ENCODE measurements around the gene MBD5.

MBD5 gene

DNA sequence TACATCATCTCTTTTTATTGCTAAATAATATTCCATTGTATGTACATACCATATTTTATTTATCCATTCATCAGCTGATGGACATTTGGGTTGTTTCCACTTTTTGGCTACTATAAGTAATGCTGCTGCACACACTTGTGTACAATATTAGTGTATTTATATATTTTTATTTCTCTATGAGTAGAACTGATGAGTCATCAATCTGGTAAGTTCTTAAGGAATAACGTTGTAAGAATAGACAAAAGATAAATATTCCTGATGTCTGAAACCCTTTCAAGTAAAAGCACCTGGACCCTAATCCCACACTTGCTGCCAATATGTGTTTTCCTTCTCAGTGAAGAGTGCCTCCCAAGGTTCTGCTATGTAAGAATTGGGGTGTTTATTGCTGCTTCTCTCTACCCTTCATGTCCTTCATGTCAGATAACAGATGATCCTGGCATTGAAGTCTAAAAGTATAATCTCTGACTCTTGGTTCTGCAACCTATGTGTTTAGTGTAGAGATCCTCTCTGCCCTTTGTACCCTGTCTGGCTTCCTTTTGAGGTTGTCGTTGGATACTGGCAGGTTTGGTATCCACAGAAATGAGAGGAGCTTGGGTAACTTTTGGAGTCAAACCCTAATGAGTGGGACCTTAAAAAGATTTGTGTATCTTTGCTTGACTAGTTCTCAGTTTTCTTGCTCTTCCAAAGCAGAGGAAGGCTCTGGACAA is 330.7 kb downstream of the MBD5 start:
- TF ChIP-seq, protein P1, sequence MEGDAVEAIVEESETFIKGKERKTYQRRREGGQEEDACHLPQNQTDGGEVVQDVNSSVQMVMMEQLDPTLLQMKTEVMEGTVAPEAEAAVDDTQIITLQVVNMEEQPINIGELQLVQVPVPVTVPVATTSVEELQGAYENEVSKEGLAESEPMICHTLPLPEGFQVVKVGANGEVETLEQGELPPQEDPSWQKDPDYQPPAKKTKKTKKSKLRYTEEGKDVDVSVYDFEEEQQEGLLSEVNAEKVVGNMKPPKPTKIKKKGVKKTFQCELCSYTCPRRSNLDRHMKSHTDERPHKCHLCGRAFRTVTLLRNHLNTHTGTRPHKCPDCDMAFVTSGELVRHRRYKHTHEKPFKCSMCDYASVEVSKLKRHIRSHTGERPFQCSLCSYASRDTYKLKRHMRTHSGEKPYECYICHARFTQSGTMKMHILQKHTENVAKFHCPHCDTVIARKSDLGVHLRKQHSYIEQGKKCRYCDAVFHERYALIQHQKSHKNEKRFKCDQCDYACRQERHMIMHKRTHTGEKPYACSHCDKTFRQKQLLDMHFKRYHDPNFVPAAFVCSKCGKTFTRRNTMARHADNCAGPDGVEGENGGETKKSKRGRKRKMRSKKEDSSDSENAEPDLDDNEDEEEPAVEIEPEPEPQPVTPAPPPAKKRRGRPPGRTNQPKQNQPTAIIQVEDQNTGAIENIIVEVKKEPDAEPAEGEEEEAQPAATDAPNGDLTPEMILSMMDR (IDR thresholded peaks at IDR 0.05), result no peak
- Histone ChIP-seq H3K27ac (no peak overlapping the region), H3K4me3 (ENCODE audit: low read depth, low read length) (no peak overlapping the region), H3K27me3 (ENCODE audit: control insufficient read depth, insufficient read depth, low read length) (no peaks in the 10 kb centered on the region), H3K9ac (no peak overlapping the region), H3K4me1 (no peaks in the 10 kb centered on the region), H3K9me3 (ENCODE audit: control insufficient read depth, low read length) (no peaks in the 10 kb centered on the region), H2AFZ (no peak overlapping the region), H3K79me2 (peaks cover 11% of the 10 kb centered on the region), H3K4me2 (ENCODE audit: low read length) (no peak overlapping the region), H3K36me3 (ENCODE audit: control insufficient read depth, insufficient read depth, low read length) (no peaks in the 10 kb centered on the region)

DNA sequence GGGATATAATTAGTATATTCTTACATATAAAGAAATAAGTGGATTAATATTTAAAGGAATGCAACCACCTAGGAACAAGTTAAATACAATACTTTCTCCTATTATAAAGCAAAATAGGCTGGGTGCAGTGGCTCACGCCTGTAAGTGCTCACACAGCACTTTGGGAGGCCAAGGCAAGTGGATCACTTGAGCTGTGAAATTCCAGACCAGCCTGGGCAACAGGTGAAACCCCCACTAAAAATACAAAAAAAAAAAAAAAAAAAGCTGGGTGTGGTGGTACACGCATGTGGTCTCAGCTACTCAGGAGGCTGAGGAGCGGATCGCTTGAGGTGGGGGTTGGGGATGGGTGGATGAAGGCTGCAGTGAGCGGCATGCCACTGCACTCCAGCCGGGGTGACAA is 337.5 kb downstream of the MBD5 start:
- H3K4me3 ChIP-seq (ENCODE audit: low read depth, low read length), result no peak overlapping the region
- no peaks in the 10 kb centered on the region for H3K4me1 ChIP-seq
- no peaks in the 10 kb centered on the region for H3K36me3 ChIP-seq (ENCODE audit: control insufficient read depth, insufficient read depth, low read length)
- no peaks in the 10 kb centered on the region for H3K9me3 ChIP-seq (ENCODE audit: control insufficient read depth, low read length)
- TF ChIP-seq, protein P1 (IDR thresholded peaks at IDR 0.05), result no peak
- no peak overlapping the region for H3K9ac ChIP-seq
- no peaks in the 10 kb centered on the region for H3K27me3 ChIP-seq (ENCODE audit: control insufficient read depth, insufficient read depth, low read length)
- peaks cover 11% of the 10 kb centered on the region for H3K79me2 ChIP-seq
- no peak overlapping the region for H3K27ac ChIP-seq
- no peak overlapping the region for H3K4me2 ChIP-seq (ENCODE audit: low read length)
- H2AFZ ChIP-seq, result no peak overlapping the region

DNA sequence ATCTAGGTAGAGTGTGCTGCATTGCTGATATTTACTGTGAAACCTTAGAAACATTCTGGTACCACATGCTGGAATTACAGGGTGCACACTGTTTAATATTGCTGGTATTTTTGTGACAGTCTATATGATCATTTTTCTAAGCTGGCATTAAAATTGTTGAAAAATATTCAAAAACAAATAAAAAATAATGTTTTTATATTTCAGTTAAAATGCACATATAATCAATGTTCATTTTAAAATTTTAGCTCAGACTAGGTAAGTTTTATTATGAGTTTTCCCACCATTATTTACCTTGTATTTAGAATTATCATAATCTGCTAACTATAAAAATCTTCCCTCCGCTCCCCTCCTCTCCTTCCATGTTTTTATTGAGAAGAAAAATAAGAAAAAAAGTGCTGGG is 339.8 kb downstream of the MBD5 start:
- no peak overlapping the region for H3K9ac ChIP-seq
- peaks cover 4% of the 10 kb centered on the region for H3K79me2 ChIP-seq
- H3K27ac ChIP-seq, result no peak overlapping the region
- H3K9me3 ChIP-seq (ENCODE audit: control insufficient read depth, low read length), result no peaks in the 10 kb centered on the region
- H3K4me3 ChIP-seq (ENCODE audit: low read depth, low read length), result no peak overlapping the region
- H3K4me1 ChIP-seq, result no peaks in the 10 kb centered on the region
- TF ChIP-seq, protein P1 (IDR thresholded peaks at IDR 0.05), result no peak
- no peak overlapping the region for H3K4me2 ChIP-seq (ENCODE audit: low read length)
- no peaks in the 10 kb centered on the region for H3K36me3 ChIP-seq (ENCODE audit: control insufficient read depth, insufficient read depth, low read length)
- no peak overlapping the region for H2AFZ ChIP-seq
- H3K27me3 ChIP-seq (ENCODE audit: control insufficient read depth, insufficient read depth, low read length), result no peaks in the 10 kb centered on the region

DNA sequence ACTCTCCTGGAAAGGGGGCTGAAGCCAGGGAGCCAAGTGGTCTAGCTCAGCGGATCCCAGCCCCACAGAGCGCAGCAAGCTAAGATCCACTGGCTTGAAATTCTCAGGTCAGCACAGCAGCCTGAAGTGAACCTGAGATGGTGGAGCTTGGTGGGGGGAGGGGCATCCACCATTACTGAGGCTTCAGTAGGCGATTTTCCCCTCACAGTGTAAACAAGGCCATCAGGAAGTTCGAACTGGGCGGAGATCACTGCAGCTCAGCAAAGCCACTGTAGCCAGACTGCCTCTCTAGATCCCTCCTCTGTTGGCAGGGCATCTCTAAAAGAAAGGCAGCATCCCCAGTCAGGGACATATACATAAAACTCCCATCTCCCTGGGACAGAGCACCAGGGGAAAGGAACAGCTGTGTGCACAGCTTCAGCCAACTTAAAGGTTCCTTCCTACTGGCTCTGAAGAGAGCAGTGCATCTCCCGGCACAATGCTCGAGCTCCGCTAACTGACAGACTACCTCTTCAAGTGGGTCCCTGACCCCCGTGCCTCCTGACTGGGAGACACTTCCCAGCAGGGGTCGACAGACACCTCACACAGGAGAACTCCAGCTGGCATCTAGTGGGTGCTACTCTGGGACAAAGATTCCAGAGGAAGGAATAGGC is 341.4 kb downstream of the MBD5 start:
- H3K9ac ChIP-seq, result no peak overlapping the region
- H3K27ac ChIP-seq, result no peak overlapping the region
- no peak overlapping the region for H3K4me2 ChIP-seq (ENCODE audit: low read length)
- H3K4me3 ChIP-seq (ENCODE audit: low read depth, low read length), result no peak overlapping the region
- TF ChIP-seq, protein P1 (IDR thresholded peaks at IDR 0.05), result no peak
- H3K36me3 ChIP-seq (ENCODE audit: control insufficient read depth, insufficient read depth, low read length), result no peaks in the 10 kb centered on the region
- H2AFZ ChIP-seq, result no peak overlapping the region
- no peaks in the 10 kb centered on the region for H3K4me1 ChIP-seq
- no peaks in the 10 kb centered on the region for H3K27me3 ChIP-seq (ENCODE audit: control insufficient read depth, insufficient read depth, low read length)
- no peaks in the 10 kb centered on the region for H3K9me3 ChIP-seq (ENCODE audit: control insufficient read depth, low read length)
- no peaks in the 10 kb centered on the region for H3K79me2 ChIP-seq

DNA sequence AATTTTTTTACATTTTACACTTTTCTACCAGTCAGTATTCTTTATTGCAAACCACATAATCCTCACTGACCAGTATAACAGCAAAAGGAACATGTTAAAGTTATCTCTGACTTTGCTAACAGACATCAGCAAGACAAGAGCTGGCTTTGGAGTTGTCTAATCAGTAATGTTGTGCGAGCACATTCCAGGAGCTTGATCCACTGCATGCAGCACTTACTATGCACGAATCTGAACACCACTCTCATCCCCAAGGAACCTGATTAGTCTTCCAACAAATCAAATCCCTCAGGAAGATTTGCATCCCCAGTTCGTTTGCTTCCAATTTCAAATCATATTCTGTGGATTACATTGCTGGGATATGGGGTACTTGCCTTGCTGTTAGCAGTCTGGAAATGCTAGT is 354.3 kb downstream of the MBD5 start:
- no peak overlapping the region for H2AFZ ChIP-seq
- no peak overlapping the region for H3K27ac ChIP-seq
- no peak overlapping the region for H3K4me3 ChIP-seq (ENCODE audit: low read depth, low read length)
- no peaks in the 10 kb centered on the region for H3K36me3 ChIP-seq (ENCODE audit: control insufficient read depth, insufficient read depth, low read length)
- TF ChIP-seq, protein P1 (IDR thresholded peaks at IDR 0.05), result no peak
- H3K9me3 ChIP-seq (ENCODE audit: control insufficient read depth, low read length), result no peaks in the 10 kb centered on the region
- no peak overlapping the region for H3K9ac ChIP-seq
- no peaks in the 10 kb centered on the region for H3K4me1 ChIP-seq
- no peaks in the 10 kb centered on the region for H3K27me3 ChIP-seq (ENCODE audit: control insufficient read depth, insufficient read depth, low read length)
- H3K4me2 ChIP-seq (ENCODE audit: low read length), result no peak overlapping the region
- no peaks in the 10 kb centered on the region for H3K79me2 ChIP-seq
